Endothelial cell (in vitro differentiated cells): ENCODE results near the gene SNTB2. TPM values are rescaled to one million over a fixed set of nuclear protein-coding genes. Genes with fewer than 3 reads are reported as not detected.
A peak's percentile ranks its signal among the peaks of the same experiment; 100 is the strongest.
"Not testable (repeated sequence)": the region's sequence is repeated elsewhere in the genome, so short reads cannot be mapped to it uniquely, and the experiment has no call there.

Experiments
- DNase-seq: peaks from one replicate; pipeline ENCODE4 v3.0.0; 2021; ENCODE audit warnings: low spot score
- H3K27ac Mint-ChIP-seq: one replicate; pipeline ENCODE4 v1.8.0; 2021; ENCODE audit warnings: mixed read lengths, inconsistent platforms; ENCODE audit not compliant: unreplicated experiment
- H3K27me3 Mint-ChIP-seq: one replicate; pipeline ENCODE4 v1.8.0; 2021; ENCODE audit warnings: mild to moderate bottlenecking, moderate library complexity, mixed read lengths, inconsistent platforms; ENCODE audit not compliant: unreplicated experiment
- H3K36me3 Mint-ChIP-seq: one replicate; pipeline ENCODE4 v1.8.0; 2021; ENCODE audit warnings: mild to moderate bottlenecking, low read depth, mixed read lengths, inconsistent platforms; ENCODE audit not compliant: unreplicated experiment
- H3K4me1 Mint-ChIP-seq: one replicate; pipeline ENCODE4 v1.8.0; 2021; ENCODE audit warnings: mild to moderate bottlenecking, mixed read lengths, inconsistent platforms; ENCODE audit not compliant: unreplicated experiment
- H3K4me3 Mint-ChIP-seq: one replicate; pipeline ENCODE4 v1.8.0; 2021; ENCODE audit warnings: mild to moderate bottlenecking, mixed read lengths, inconsistent platforms; ENCODE audit not compliant: unreplicated experiment
- H3K9me3 Mint-ChIP-seq: one replicate; pipeline ENCODE4 v1.8.0; 2021; ENCODE audit warnings: mixed read lengths, inconsistent platforms; ENCODE audit not compliant: unreplicated experiment
- long read RNA-seq: library from polyadenylated mRNA; unstranded; transcript quantifications from one replicate; pipeline ENCODE4 v2.0.0, GENCODE V29; 2020; ENCODE audit not compliant: unreplicated experiment
- total RNA-seq: library from RNA; stranded (reverse); fragmentation: NEBNext Ultra II Directional; extraction: Animal tissue kit (Norgen Biotek cat#: 25700); gene quantifications from one replicate; pipeline ENCODE4 v1.2.1, GENCODE V29; 2021; ENCODE audit not compliant: unreplicated experiment
- TF ChIP-seq, protein P1 (sequence below): fragments of 200-600 bp; sonication (generic); IDR thresholded peaks from one replicate; pipeline ENCODE4 v1.5.0; 2021; ENCODE audit warnings: antibody characterized with exemption; ENCODE audit not compliant: unreplicated experiment

The SNTB2 gene
- 16.8 TPM for total RNA-seq
- long read RNA-seq, result 0 reads

DNA sequence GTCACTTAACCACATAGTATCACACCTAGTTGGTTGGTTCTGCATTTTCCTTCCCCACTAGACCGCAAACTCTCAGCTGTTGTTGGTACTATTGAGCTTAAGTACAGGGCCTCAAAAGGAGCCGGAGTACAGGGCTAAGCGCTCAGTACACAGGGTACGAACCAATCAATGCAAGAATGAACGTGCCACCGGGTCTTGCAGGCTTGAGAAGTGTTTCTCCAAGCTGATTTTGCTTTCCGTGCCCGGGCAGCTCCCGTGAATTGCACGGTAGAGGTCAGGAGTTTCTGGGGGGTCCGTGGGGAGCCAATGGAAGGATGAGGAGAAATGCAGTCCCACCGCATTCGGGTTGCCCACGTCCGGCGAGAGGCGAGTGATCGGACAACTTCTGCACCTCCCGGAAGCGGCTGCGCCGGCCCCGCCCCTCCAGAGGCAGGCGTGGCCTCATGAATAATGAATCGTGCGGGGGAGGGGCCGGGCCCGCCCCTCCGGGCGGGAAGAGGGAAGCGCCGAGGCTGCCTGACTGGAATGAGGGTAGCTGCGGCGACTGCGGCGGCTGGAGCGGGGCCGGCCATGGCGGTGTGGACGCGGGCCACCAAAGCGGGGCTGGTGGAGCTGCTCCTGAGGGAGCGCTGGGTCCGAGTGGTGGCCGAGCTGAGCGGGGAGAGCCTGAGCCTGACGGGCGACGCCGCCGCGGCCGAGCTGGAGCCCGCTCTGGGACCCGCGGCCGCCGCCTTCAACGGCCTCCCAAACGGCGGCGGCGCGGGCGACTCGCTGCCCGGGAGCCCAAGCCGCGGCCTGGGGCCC is at the start of gene SNTB2:
Gene SNTB2 (plus strand): TSS at position 523 of the 804 bp plus-strand sequence. CDS start 3 bp downstream, at position 526.
- peak; percentile 89 for DNase-seq
- Mint-ChIP-seq H3K27me3 (no peaks in the 10 kb centered on the region), H3K4me3 (peak within 1 kb of the TSS; percentile 97), H3K4me1 (peaks cover 29% of the 10 kb centered on the region), H3K9me3 (no peaks in the 10 kb centered on the region), H3K27ac (peak within 1 kb of the TSS; percentile 67), H3K36me3 (no peaks in the 10 kb centered on the region)
- TF ChIP-seq, protein P1, sequence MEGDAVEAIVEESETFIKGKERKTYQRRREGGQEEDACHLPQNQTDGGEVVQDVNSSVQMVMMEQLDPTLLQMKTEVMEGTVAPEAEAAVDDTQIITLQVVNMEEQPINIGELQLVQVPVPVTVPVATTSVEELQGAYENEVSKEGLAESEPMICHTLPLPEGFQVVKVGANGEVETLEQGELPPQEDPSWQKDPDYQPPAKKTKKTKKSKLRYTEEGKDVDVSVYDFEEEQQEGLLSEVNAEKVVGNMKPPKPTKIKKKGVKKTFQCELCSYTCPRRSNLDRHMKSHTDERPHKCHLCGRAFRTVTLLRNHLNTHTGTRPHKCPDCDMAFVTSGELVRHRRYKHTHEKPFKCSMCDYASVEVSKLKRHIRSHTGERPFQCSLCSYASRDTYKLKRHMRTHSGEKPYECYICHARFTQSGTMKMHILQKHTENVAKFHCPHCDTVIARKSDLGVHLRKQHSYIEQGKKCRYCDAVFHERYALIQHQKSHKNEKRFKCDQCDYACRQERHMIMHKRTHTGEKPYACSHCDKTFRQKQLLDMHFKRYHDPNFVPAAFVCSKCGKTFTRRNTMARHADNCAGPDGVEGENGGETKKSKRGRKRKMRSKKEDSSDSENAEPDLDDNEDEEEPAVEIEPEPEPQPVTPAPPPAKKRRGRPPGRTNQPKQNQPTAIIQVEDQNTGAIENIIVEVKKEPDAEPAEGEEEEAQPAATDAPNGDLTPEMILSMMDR, result no peak

DNA sequence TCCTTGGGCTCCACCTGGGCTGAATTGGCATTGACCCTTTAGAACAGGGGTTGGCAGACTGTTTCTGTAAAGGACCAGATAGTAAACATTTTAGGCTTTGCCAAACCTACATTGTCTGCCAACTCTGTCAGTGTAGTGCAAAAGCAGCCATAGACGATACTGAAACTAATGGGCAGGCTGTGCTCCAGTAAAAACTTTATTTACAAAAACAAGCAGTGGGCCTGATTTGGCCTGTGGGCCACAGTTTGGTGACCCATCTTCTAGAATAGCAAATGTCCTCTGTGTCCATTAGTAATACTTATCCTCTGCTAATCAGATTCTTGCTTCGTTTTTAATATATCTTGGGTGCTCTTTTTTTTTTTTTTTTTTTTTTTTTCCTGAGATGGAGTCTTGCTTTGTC is 48.4 kb upstream of the SNTB2 start:
- Mint-ChIP-seq H3K27me3 (no peaks in the 10 kb centered on the region), H3K9me3 (no peaks in the 10 kb centered on the region), H3K27ac (peak overlapping the region; percentile 3), H3K36me3 (peaks cover 30% of the 10 kb centered on the region), H3K4me3 (no peak overlapping the region), H3K4me1 (peaks cover 7% of the 10 kb centered on the region)
- TF ChIP-seq, protein P1, result no peak
- no peak for DNase-seq

DNA sequence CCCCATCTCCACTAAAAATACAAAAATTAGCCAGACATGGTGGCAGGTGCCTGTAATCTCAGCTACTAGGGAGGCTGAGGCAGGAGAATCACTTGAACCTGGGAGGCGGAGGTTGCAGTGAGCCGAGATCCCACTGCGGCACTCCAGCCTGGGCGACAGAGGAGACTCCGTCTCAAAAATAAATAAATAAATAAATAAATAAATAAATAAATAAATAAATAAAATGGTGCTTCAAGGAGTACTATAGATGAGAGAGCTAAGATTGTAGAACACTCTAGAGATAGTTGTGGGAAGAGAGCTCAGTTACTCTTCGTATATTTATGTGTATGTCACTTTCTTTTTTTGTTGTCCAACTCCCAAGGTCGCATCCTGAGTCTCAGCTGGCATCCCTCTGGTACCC is 47.5 kb upstream of the SNTB2 start:
- H3K36me3 Mint-ChIP-seq, result peaks cover 33% of the 10 kb centered on the region
- H3K4me1 Mint-ChIP-seq, H3K27me3 Mint-ChIP-seq: not testable (repeated sequence)

DNA sequence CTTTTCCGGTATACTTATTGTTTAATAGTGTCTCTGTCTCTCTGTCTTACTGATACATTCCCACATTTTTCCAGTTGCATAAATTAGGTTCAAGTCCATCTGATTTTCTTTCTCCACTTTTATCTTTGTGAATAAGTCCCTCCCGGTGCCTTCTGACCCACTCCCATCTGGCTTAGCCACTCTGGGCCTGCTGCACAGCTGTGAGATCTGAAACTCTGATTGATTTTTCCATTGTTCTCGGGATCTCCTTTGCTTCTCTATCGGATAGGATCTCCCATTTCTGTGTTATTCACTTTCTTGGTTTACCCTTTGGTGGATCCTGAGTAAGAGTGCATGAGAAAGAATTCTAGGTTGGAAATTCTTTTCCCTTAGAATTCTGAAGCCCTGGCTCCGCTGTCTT is 46.0 kb upstream of the SNTB2 start:
- TF ChIP-seq, protein P1, result no peak
- no peaks in the 10 kb centered on the region for H3K9me3 Mint-ChIP-seq
- H3K36me3 Mint-ChIP-seq, result peaks cover 36% of the 10 kb centered on the region
- H3K4me1 Mint-ChIP-seq, result no peaks in the 10 kb centered on the region
- no peak overlapping the region for H3K27ac Mint-ChIP-seq
- DNase-seq, result no peak
- no peak overlapping the region for H3K4me3 Mint-ChIP-seq
- H3K27me3 Mint-ChIP-seq, result no peaks in the 10 kb centered on the region

More for the DNA sequence above, 47.5 kb upstream of the SNTB2 start:
- H3K4me3 Mint-ChIP-seq, H3K9me3 Mint-ChIP-seq, H3K27ac Mint-ChIP-seq, DNase-seq: not testable (repeated sequence)

DNA sequence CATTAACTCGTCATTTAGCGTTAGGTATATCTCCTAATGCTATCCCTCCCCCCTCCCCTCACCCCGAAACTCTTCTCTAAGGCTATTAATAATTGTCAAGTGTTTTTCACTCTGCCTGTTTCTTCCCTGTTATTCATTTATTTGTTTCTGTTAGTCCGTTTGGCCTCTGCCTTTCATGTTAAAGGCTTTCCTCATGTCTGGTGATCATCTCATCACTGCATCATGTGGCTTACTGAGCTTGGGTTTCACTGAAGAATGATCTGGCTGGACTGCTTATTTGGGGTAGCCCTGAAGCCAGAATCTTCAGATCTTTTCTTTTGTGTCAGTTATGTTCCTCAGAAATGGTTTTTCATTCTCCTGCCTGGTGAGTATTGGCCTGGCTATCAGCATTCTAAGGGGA is 45.0 kb upstream of the SNTB2 start:
- TF ChIP-seq, protein P1, result no peak
- H3K36me3 Mint-ChIP-seq, result peaks cover 36% of the 10 kb centered on the region

More for the DNA sequence above, 45.0 kb upstream of the SNTB2 start:
- no peaks in the 10 kb centered on the region for H3K9me3 Mint-ChIP-seq
- no peaks in the 10 kb centered on the region for H3K27me3 Mint-ChIP-seq
- DNase-seq, result no peak
- H3K4me1 Mint-ChIP-seq, result no peaks in the 10 kb centered on the region
- H3K27ac Mint-ChIP-seq, result no peak overlapping the region
- no peak overlapping the region for H3K4me3 Mint-ChIP-seq
